Activated CD8-positive, alpha-beta memory T cell treated with anti-CD3 and anti-CD28 coated beads for 48 hours (primary cell): ENCODE data around the gene CCIN.

Source experiments
- DNase-seq, 3 experiments: peaks; one replicate each; pipeline ENCODE4 v3.0.0-alpha.2; 2020; ENCODE audit warnings: low read depth in 2 of 3, low spot score in 2 of 3

Gene CCIN

DNA sequence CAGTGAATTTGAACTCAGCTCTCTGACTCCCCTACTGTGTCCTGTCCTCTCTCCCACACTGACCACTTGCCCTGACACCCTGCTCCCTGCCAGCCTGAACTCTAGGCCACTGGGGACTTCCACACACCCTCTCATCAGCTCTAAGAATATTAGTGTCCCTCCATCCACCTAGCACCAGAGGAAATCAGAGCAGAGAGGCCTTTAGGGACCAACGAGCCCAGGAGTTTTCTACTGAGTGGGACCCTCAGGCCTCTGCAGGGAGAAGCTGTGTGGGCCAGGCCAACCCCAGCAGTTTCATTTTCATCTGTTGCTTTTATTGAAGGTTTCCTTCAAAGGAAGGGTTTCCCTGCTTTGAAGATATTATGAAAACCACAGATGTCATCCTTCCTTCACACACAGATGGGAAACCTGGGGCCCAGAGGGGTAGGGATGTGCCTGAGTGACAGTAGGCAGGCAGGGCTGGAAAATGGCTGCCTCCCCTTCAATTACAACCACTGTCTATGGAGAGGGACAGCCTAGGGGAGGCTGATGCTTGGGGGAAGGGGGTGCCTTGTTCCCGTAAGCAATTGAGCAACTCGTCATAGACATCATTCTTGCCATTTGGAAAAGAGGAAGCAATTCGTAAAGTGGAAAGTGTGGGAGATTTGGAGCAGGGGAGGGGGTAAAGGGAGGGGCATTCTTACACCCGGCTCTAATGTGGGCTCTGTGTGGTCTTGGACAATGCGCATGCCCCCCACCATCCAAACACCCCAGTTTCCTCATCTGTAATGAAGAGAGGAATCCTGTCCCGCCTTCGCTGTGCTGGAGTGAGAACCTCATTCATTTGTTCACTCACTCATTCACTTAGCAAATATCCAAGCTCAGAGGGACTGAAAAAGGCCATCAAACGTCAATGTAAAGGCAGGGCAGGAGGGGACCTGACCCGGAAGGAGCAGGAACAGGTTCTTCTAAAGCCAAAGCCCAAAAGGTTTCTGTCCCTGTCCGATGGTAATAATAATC is 28.8 kb upstream of the CCIN start:
- DNase-seq = no peak

DNA sequence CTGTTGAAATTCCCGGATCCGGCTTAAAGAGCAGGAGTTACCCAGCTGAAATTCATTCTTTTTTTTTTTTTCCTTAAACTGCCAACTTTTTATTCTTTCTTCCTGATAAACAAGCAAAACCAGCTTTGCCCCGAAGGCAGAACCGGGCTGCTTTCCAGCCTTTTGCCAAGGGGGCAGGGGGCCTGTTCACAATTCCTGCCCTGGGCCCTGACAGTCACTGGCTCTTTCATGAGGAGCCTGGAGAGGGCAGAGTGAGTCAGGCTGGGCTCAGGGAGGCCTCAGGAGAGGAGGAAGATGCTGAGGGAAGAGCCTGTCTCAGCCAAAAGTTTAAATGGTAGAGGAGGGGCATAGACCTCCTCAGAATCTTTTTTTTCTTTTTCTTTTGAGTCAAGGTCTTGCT is 27.9 kb upstream of the CCIN start:
- DNase-seq = no peak

- no peak for DNase-seq
Measured at GRCh38 chr9:36141761-36142160, 27.4 kb upstream of the CCIN start.

DNA sequence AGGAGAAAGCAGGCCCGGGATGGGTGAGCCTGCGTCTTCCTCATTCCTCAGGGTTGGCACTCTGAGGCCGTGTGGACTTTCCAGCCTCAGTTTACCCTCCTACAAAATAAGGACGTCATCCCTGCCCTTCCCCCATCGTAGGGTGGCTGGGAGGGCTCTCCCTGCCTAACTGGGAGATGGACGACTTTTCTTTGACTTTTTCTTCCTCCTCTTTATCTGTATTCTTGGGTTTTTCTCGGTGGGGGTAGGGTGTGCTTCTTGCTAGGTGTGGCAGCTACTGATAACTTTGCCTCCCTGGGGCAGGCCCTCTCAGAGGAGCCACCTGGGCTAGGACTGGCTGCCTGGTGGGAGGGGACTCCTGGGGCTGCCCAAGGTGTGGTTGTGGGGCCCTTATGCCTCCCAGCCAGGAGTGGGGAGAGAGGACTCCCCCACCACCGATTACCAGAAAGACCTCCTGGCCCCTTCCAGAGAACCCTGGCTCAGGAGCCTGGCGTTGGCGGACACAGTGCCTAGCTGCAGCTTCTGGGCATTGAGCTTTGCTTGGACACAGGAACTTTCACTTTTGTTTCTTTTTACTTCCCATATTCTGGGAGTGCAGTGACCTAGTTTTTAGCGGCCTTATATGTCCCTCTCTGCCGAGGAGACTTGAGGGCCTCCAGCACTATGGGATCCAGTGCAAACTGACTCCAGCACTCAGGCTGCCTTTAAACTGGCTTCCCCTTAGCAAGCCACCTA is 26.5 kb upstream of the CCIN start:
- DNase-seq = no peak

DNA sequence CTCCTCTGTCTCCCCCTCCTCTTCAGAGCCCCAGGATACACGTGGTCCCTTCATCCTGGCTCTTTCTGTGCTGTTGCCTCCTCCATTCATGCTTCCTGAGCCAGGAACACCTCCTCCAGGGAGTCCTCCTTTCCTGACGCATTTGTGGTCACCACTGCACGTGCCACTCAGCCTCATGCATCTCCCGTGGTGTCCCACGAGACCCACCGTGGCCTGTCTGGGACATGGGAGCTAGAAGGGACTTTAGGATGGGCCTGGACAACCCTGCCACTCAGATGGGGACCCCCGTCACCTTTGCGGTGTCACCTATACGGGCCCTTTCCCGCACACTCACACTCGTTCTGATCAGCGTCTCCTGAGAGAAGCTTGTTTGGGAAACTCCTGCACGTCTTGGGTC is 25.9 kb upstream of the CCIN start:
- DNase-seq = no peak

GRCh38 chr9:36144309-36145232 is 24.6 kb upstream of the CCIN start:
- no peak for DNase-seq

- DNase-seq = no peak
Measured at GRCh38 chr9:36145970-36146369, 23.2 kb upstream of the CCIN start.

- DNase-seq = no peak
Measured at GRCh38 chr9:36146651-36147050, 22.5 kb upstream of the CCIN start.

- DNase-seq = no peak
Measured at GRCh38 chr9:36147441-36148175, 21.6 kb upstream of the CCIN start.

- peak; percentile 60 to 73 (median 72) for DNase-seq
Measured at GRCh38 chr9:36148311-36149051, 20.7 kb upstream of the CCIN start.

DNA sequence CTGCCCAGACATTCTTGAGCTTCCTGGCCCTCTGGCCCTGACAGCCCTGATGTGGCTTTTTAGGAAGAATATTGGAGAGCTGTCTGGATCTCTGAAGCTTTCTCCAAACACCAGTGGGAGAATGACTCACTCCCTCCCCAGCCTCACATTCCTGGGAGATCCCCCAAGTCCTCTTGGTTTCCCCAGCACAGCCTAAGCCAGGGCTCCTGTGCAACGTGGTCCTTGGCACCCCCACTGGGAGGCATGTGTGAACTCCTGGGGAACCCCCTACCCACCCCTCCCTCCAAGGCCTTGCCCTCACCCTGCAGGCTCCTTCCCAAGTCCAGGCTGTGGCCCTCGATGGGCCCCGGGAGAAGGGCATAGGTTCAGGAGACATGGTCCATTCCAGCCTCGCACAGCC is 20.0 kb upstream of the CCIN start:
- DNase-seq = no peak

- DNase-seq = no peak
Measured at GRCh38 chr9:36150574-36151315, 18.4 kb upstream of the CCIN start.

DNA sequence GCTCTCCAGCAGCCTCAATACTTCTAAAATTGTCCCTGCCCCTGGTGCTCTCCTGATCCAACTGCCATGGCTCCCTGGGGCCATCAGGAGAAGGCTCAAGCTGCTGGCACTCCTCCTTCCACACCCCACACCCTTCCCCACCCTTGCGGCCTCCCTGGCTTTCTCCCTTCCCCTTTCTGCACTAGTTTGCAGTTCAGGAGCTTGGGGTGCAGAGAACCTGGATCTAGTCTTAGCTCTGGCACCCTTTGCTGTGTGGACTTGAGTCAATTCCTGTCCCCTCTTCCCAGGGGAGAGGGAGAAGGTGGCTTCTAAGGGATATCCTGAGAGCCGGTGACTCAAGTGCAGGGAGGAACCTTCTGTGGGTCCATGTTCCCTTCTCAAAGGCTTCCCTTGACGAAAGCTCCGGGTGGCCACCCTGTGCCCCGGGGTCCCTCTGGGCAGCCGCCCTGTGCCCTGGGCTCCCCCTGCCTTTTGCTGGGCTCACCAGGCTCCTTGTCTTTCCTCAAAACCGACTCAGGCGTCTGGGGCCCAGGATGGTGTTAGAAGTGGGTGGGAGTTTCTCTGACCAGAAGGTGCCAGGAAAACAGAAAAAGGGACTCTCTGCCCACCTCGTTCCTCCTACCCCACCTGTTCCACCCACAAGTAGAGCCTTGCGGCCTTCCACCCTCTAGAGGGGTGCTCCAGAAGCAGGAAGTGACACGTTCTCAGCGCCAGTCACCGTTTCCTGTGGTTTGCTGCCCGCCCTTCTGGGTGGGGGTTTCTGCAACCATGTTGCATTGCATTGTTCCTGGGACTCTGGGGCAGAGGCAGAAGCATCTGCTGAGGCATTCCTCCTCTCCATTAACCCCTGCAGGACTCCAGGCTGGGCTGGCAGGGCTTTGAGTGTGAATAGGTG is 17.6 kb upstream of the CCIN start:
- peak in 2 of 3 experiments; percentile 72 to 78 for DNase-seq

- no peak for DNase-seq
Measured at GRCh38 chr9:36152741-36153438, 16.3 kb upstream of the CCIN start.

DNA sequence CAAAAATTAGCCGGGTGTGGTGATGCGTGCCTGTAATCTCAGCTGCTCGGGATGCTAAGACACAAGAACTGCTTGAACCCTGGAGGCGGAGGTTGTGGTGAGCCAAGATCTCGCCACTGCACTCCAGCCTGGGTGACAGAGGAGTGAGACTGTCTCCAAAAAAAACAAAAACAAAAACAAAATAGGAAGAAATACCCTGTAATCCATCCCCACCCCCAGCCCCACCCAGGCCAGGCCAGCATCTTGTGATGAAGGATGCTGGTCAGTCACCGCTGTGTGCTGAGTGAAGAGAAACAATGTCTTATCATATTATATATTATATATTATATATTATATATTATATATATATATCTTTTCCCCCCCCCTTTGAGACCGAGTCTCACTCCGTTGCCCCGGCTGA is 15.4 kb upstream of the CCIN start:
- no peak for DNase-seq

- no peak for DNase-seq
Measured at GRCh38 chr9:36154331-36154952, 14.7 kb upstream of the CCIN start.

- DNase-seq = no peak
Measured at GRCh38 chr9:36156116-36156515, 13.1 kb upstream of the CCIN start.
